HEK293 (cell line): Measurements from ENCODE around the gene RPS19.

Experiments
- KLF9 ChIP-seq: fragments of 450-650 bp; formaldehyde crosslinking; IDR thresholded peaks from 2 replicates; pipeline ENCODE4 v1.5.1; 2016; ENCODE audit warnings: missing biosample characterization, missing genetic modification characterization, low read depth
- SCRT1 ChIP-seq: fragments of 450-650 bp; formaldehyde crosslinking; IDR thresholded peaks from 2 replicates; pipeline ENCODE4 v1.5.1; 2016; ENCODE audit warnings: missing biosample characterization, missing genetic modification characterization, borderline replicate concordance
- ZBTB20 ChIP-seq: fragments of 450-650 bp; formaldehyde crosslinking; IDR thresholded peaks from 2 replicates; pipeline ENCODE4 v1.5.1; 2016; ENCODE audit warnings: missing biosample characterization, missing genetic modification characterization

- peak; percentile 58; the same call in 1 of the 2 replicates for TF ChIP-seq SCRT1 (tag by site-specific recombination)
- TF ChIP-seq KLF9 (tag by site-specific recombination) = peak; percentile 96
- TF ChIP-seq ZBTB20 (tag by site-specific recombination) = peak; percentile 96
Observed at GRCh38 chr19:41859618-41860418, at the start of gene RPS19.
